WERI-Rb-1 (cell line): ENCODE data around the gene CYP19A1.

Experiments used
- DNase-seq: peaks from one replicate; pipeline ENCODE4 v3.0.0-alpha.2; 2020
- H3K27ac ChIP-seq: fragments of 250-450 bp; sonication (Bioruptor Pico); 2 replicates; pipeline ENCODE4 v1.5.1; 2020; ENCODE audit warnings: mild to moderate bottlenecking, moderate library complexity
- H3K27me3 ChIP-seq: fragments of 250-450 bp; sonication (Bioruptor Pico); 2 replicates; pipeline ENCODE4 v1.5.1; 2021; ENCODE audit warnings: mild to moderate bottlenecking, low read depth, moderate library complexity; ENCODE audit not compliant: insufficient read depth, severe bottlenecking
- H3K36me3 ChIP-seq: fragments of 250-450 bp; sonication (Bioruptor Pico); 2 replicates; pipeline ENCODE4 v1.5.1; 2020; ENCODE audit warnings: mild to moderate bottlenecking, moderate library complexity
- H3K4me3 ChIP-seq: 2 replicates; pipeline ENCODE4 v1.5.1; 2011; ENCODE audit warnings: low read depth, mild to moderate bottlenecking, control low read depth, low read length
- H3K9me3 ChIP-seq: fragments of 250-450 bp; sonication (Bioruptor Pico); 2 replicates; pipeline ENCODE4 v1.5.1; 2021; ENCODE audit warnings: mild to moderate bottlenecking, moderate library complexity; ENCODE audit not compliant: severe bottlenecking
- TF ChIP-seq, protein P1 (sequence below): IDR thresholded peaks from 2 replicates; pipeline ENCODE4 v1.5.1; 2011; ENCODE audit warnings: low read depth, mild to moderate bottlenecking, control low read depth, inconsistent platforms, low read length

CYP19A1 gene

DNA sequence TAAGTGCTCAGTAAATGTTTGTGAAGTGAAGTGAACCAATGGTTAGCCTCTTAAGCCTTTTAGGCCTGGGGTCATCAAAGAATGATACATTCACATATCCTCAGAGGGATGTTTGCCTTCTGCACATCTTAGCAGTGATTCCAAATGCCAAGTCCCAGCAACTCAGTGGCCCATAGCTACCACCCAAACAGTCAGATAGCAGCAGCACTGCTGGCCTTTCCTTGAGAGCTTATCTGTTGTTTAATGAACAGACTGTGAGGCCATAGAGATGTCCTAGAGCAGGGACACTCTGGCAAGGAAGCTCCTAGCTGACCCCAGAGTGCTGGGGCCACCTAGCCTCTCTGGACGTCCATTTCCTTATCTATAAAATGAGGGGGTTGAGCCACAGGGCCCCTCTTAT, 86.8 kb downstream of the CYP19A1 start:
- no peaks in the 10 kb centered on the region for H3K9me3 ChIP-seq
- TF ChIP-seq, protein P1, sequence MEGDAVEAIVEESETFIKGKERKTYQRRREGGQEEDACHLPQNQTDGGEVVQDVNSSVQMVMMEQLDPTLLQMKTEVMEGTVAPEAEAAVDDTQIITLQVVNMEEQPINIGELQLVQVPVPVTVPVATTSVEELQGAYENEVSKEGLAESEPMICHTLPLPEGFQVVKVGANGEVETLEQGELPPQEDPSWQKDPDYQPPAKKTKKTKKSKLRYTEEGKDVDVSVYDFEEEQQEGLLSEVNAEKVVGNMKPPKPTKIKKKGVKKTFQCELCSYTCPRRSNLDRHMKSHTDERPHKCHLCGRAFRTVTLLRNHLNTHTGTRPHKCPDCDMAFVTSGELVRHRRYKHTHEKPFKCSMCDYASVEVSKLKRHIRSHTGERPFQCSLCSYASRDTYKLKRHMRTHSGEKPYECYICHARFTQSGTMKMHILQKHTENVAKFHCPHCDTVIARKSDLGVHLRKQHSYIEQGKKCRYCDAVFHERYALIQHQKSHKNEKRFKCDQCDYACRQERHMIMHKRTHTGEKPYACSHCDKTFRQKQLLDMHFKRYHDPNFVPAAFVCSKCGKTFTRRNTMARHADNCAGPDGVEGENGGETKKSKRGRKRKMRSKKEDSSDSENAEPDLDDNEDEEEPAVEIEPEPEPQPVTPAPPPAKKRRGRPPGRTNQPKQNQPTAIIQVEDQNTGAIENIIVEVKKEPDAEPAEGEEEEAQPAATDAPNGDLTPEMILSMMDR: no peak
- no peaks in the 10 kb centered on the region for H3K27me3 ChIP-seq
- DNase-seq: no peak
- H3K36me3 ChIP-seq: no peaks in the 10 kb centered on the region
- H3K27ac ChIP-seq: no peak overlapping the region
- no peak overlapping the region for H3K4me3 ChIP-seq

- Histone ChIP-seq H3K9me3 (no peaks in the 10 kb centered on the region), H3K27me3 (no peaks in the 10 kb centered on the region), H3K27ac (no peak overlapping the region), H3K36me3 (no peaks in the 10 kb centered on the region), H3K4me3 (no peak overlapping the region)
- no peak for DNase-seq
- TF ChIP-seq, protein P1: no peak
Measured at GRCh38 chr15:51250217-51251011, 88.0 kb downstream of the CYP19A1 start.

DNA sequence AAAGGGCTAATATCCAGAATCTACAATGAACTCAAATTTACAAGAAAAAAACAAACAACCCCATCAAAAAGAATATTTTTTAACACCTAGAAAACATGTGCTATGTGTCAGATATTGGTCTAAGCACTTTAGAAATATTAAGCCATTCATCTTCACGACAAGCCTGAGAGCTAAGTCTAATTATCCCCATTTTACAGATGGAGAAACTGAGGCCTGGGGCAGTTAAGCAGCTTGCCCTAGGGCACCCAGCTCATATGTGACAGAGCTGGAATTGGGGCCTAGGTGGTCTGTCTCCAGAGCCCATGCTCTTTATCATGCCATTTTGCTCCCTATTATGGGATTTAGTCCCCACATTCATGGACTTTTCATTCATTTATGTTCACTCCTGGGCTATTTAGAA, 92.8 kb downstream of the CYP19A1 start:
- TF ChIP-seq, protein P1: no peak
- Histone ChIP-seq H3K27me3 (no peaks in the 10 kb centered on the region), H3K36me3 (no peaks in the 10 kb centered on the region), H3K9me3 (no peaks in the 10 kb centered on the region), H3K4me3 (no peak overlapping the region), H3K27ac (no peak overlapping the region)
- DNase-seq: no peak

DNA sequence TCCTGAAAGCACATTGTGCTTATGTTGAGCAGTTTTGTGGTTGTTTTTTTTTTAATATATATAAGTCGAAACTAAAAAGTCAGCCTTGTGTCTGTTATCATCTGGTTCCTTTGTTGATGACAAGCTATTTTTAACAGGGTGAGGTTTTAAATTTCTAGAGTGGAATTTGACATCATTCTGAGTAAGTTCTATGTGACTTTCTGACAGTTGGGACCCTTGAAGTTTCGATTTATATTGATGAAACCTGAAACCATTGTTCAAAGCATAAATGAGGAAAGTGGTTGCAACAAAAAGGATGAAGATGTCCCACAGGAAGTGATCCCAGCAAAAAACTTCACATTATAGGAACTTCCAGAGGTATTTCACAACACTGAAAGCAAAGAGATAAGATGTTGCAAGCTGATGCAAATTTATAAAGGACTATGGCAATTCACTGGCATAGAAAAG, 94.0 kb downstream of the CYP19A1 start:
- Histone ChIP-seq H3K9me3 (no peaks in the 10 kb centered on the region), H3K27me3 (no peaks in the 10 kb centered on the region), H3K27ac (no peak overlapping the region), H3K4me3 (no peak overlapping the region), H3K36me3 (no peaks in the 10 kb centered on the region)
- TF ChIP-seq, protein P1: no peak
- no peak for DNase-seq

DNA sequence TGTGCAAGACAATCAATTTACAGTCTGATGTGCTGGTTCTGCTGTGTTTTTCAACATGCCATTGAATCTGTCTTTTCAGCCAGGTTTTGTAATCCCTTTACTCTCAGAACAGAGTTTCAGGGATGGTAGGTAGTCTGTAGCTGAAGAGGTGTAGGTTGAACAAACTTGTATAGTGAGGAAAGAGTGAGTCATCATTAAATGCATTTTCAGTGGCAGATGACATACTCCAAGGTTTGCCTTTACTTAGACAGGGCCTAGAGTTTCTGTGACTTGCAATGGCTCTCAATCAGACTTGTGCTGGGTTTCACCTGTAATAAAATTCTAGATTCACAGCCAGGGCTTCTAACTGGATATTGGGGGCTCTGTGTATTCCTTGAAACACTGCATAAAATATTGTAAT, 94.6 kb downstream of the CYP19A1 start:
- Histone ChIP-seq H3K36me3 (no peaks in the 10 kb centered on the region), H3K9me3 (no peaks in the 10 kb centered on the region), H3K4me3 (no peak overlapping the region), H3K27me3 (no peaks in the 10 kb centered on the region), H3K27ac (no peak overlapping the region)
- no peak for DNase-seq
- TF ChIP-seq, protein P1: no peak

GRCh38 chr15:51240066-51240465, 98.3 kb downstream of the CYP19A1 start:
- no peaks in the 10 kb centered on the region for H3K27me3 ChIP-seq
- no peak overlapping the region for H3K27ac ChIP-seq
- H3K36me3 ChIP-seq: no peaks in the 10 kb centered on the region
- TF ChIP-seq, protein P1: no peak
- no peaks in the 10 kb centered on the region for H3K9me3 ChIP-seq
- H3K4me3 ChIP-seq: no peak overlapping the region
- peak; percentile 28 for DNase-seq
